Breast epithelium (tissue), 4 donors: Measurements from ENCODE around the gene FRK. TPM values are rescaled to one million over a fixed set of nuclear protein-coding genes. Genes with fewer than 3 reads are reported as not detected.

Experiments
- DNase-seq, 2 donors: peaks; one replicate each; pipeline ENCODE4 v3.0.0-alpha.2; 2019; ENCODE audit warnings: low spot score in 2 of 2
- H3K27ac ChIP-seq, 2 donors: fragments of 200-600 bp; sonication (generic) in 1 of 2; one replicate each; pipeline ENCODE4 v1.5.1; 2016 to 2019; ENCODE audit warnings: mild to moderate bottlenecking in 1 of 2
- H3K27me3 ChIP-seq, 2 donors: fragments of 200-600 bp; sonication (generic) in 1 of 2; one replicate each; pipeline versions ENCODE4 v1.5.1 to v1.6.0; 2017 to 2019; ENCODE audit warnings: control low read depth in 1 of 2, mild to moderate bottlenecking in 1 of 2
- H3K36me3 ChIP-seq: fragments of 200-600 bp; one replicate; pipeline ENCODE4 v1.5.1; 2019
- H3K4me1 ChIP-seq, 2 donors: fragments of 200-600 bp; sonication (generic); one replicate each; pipeline ENCODE4 v1.5.1; 2016 to 2019; ENCODE audit warnings: control low read depth in 1 of 2
- H3K4me3 ChIP-seq, 3 donors: fragments of 200-600 bp; sonication (generic); 1 replicate in 2 of 3; 2 replicates in 1 of 3; pipeline ENCODE4 v1.5.1; 2016 to 2019; ENCODE audit warnings: mild to moderate bottlenecking in 3 of 3, moderate library complexity in 2 of 3
- H3K9me3 ChIP-seq, 2 donors: fragments of 200-600 bp; sonication (generic) in 1 of 2; one replicate each; pipeline ENCODE4 v1.5.1; 2016 to 2019; ENCODE audit warnings: control low read depth in 1 of 2
- POLR2A ChIP-seq: fragments of 450-650 bp; IDR thresholded peaks from one replicate; pipeline ENCODE4 v1.6.1; 2016; ENCODE audit warnings: antibody characterized with exemption, mild to moderate bottlenecking, moderate library complexity
- POLR2AphosphoS5 ChIP-seq, 3 donors: sonication (generic); formaldehyde crosslinking; IDR thresholded peaks; one replicate each; pipeline ENCODE4 v1.6.1; 2017; ENCODE audit warnings: antibody characterized with exemption in 3 of 3
- intact Hi-C: fragments of 100-400 bp; cut with DNase I; formaldehyde crosslinking; loops from one replicate; pipeline ENCODE4 v1.15.1; 2023; ENCODE audit warnings: low total_unique reads
- total RNA-seq, 3 donors: library from RNA; depleted of rRNA; stranded (reverse); fragments of >200 nt; gene quantifications; one replicate each; pipeline ENCODE4 v1.1.0, GENCODE V29; 2016
- TF ChIP-seq, protein P1 (sequence below), 3 donors: fragments of 450-650 bp; IDR thresholded peaks; one replicate each; pipeline ENCODE4 v1.5.1; 2016 to 2017; ENCODE audit warnings: antibody characterized with exemption in 3 of 3, mild to moderate bottlenecking in 3 of 3, moderate library complexity in 3 of 3

The FRK gene
- total RNA-seq, 3 donors from 2014 or later = 0.64 to 10.5 (median 5.9) TPM

DNA sequence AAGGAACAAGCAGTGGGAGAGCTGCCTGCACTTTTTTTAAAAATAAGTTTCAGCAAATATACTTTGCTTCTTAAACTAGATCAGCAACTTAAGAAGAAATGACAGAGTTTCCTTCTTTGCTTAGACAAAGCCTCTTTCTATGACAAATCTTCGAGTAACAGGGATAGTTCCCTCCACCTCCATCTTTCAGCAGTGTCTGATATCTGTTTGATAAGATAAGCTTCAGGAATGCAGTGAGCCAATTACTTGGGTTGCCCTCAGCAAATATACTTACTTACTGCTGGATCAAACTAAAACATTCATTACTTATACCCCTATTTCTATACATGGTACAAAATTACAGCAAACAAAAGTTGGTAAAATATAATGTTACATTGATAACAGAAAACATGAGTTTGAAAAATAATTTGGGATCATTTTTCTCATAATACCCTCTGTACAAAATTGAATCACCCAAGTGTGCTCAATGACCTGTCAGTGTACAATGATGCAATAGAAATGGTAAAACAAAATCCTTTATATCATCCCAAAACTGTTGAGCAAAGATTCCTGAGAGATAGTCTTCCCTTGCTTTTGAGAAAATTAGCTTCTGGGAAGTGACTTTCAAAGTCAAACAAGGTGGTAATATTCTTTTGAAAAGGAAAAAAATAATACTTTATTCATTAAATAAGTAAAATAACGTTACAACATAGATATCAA is 24.5 kb downstream of the FRK start:
- no peak for DNase-seq
- Histone ChIP-seq H3K9me3 (no peaks in the 10 kb centered on the region), H3K36me3 (no peaks in the 10 kb centered on the region), H3K4me3 (no peak overlapping the region), H3K27me3 (no peaks in the 10 kb centered on the region), H3K4me1 (no peaks in the 10 kb centered on the region), H3K27ac (no peak overlapping the region)
- intact Hi-C loops = no loop called here
- no peak for TF ChIP-seq POLR2AphosphoS5 (IDR thresholded peaks at IDR 0.05)
- no peak for TF ChIP-seq POLR2A
- TF ChIP-seq, protein P1, sequence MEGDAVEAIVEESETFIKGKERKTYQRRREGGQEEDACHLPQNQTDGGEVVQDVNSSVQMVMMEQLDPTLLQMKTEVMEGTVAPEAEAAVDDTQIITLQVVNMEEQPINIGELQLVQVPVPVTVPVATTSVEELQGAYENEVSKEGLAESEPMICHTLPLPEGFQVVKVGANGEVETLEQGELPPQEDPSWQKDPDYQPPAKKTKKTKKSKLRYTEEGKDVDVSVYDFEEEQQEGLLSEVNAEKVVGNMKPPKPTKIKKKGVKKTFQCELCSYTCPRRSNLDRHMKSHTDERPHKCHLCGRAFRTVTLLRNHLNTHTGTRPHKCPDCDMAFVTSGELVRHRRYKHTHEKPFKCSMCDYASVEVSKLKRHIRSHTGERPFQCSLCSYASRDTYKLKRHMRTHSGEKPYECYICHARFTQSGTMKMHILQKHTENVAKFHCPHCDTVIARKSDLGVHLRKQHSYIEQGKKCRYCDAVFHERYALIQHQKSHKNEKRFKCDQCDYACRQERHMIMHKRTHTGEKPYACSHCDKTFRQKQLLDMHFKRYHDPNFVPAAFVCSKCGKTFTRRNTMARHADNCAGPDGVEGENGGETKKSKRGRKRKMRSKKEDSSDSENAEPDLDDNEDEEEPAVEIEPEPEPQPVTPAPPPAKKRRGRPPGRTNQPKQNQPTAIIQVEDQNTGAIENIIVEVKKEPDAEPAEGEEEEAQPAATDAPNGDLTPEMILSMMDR (IDR thresholded peaks at IDR 0.05) = no peak

DNA sequence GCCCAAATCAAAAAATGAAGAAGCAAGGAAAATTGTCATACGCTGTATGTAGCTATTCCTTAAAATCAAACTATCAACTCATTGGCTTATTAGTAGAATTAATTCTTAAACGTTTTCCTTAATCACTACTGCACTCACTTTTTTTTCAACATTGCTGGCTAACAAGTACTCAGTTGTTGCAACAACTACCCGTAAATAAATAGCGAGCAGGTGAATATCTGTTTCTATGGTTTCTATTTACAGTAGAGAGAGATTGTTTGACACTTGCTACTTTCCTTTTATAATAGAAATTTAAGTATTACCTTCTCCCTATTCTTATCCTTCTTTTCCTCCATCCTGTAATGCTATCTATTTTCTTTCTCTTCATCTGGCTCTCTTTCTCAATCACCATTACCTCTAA is 25.1 kb downstream of the FRK start:
- H3K4me1 ChIP-seq = no peaks in the 10 kb centered on the region
- intact Hi-C loops = no loop called here
- H3K9me3 ChIP-seq = no peaks in the 10 kb centered on the region
- H3K4me3 ChIP-seq = no peak overlapping the region
- TF ChIP-seq, protein P1 (IDR thresholded peaks at IDR 0.05) = no peak
- TF ChIP-seq POLR2AphosphoS5 (IDR thresholded peaks at IDR 0.05) (no peak), POLR2A (no peak)
- no peak for DNase-seq
- no peaks in the 10 kb centered on the region for H3K36me3 ChIP-seq
- no peak overlapping the region for H3K27ac ChIP-seq
- H3K27me3 ChIP-seq = no peaks in the 10 kb centered on the region

DNA sequence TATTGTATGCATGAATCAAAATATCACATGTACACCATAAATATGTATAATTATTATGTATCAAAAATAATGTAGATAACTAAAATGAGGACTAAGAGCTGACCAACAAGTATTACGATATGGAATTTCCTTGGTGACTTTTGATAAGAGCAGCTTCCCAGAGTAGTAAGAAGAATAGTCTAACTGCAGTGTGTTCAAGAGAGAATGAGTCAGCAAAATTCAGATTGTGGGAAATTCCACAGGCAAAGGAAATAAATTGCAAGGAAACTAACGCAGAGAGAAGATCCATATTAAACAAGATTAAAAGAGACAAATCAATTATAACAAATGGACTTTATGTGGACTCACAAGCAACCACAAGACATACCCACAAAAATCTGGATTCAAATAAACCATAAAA is 26.4 kb downstream of the FRK start:
- intact Hi-C loops = no loop called here
- Histone ChIP-seq H3K36me3 (no peaks in the 10 kb centered on the region), H3K9me3 (no peaks in the 10 kb centered on the region), H3K27ac (no peak overlapping the region), H3K27me3 (no peaks in the 10 kb centered on the region), H3K4me1 (no peaks in the 10 kb centered on the region), H3K4me3 (no peak overlapping the region)
- no peak for DNase-seq
- TF ChIP-seq POLR2AphosphoS5 (IDR thresholded peaks at IDR 0.05) = no peak
- TF ChIP-seq, protein P1 (IDR thresholded peaks at IDR 0.05) = no peak
- no peak for TF ChIP-seq POLR2A

DNA sequence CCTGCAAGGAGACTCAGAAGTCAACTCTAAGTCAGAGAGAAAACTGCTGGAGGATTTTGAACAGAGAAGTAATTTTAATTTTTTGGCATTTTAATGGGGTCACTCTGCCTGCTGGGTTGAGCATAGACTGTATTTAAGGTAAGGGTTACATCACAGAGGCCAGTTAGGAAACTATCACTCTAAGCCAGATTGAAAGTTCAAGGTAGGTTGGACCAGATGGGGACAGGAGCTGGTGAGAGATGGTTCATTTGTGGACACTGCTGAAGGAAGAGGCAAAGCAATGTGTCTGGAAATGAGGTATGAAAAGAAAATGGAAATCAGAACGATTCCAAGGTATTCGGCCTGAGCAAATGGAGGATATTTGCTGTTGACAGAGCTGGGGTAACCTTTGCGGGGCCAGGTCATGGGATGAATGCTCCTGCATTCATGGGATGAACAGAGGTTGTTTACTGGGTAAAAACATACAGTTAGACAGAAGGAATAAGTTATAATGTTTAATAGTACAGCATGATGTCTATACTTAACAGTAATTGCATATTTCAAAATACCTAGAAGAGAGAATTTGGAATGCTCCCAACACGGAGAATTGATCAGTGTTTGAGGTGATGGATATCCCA is 26.9 kb downstream of the FRK start:
- DNase-seq = no peak
- Histone ChIP-seq H3K36me3 (no peaks in the 10 kb centered on the region), H3K4me3 (no peak overlapping the region), H3K9me3 (no peaks in the 10 kb centered on the region), H3K27me3 (no peaks in the 10 kb centered on the region), H3K4me1 (no peaks in the 10 kb centered on the region), H3K27ac (no peak overlapping the region)
- intact Hi-C loops = no loop called here
- TF ChIP-seq POLR2AphosphoS5 (IDR thresholded peaks at IDR 0.05) (no peak), POLR2A (no peak)
- TF ChIP-seq, protein P1 (IDR thresholded peaks at IDR 0.05) = no peak

DNA sequence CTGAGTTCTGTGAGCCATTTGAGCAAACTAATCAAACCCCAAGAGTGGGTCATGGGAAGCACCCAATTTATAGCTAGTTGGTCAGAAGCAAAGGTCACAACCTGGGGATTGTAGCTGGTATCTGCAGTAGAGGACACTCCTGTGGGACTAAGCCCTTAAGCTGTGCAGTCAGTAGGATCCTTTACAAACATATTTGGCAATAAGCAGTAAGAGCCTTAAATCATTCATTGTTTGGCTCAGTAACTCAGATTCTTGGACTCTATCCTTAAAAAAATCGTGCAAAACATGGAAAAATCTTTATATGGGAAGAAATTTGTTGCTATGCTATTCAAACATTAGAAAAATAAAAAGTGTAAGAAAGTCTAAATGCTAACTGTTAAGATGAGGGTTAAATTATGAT is 29.9 kb downstream of the FRK start:
- no peaks in the 10 kb centered on the region for H3K9me3 ChIP-seq
- intact Hi-C loops = no loop called here
- no peak overlapping the region for H3K4me3 ChIP-seq
- TF ChIP-seq POLR2A = no peak
- DNase-seq = no peak
- no peak overlapping the region for H3K27ac ChIP-seq
- H3K4me1 ChIP-seq = no peaks in the 10 kb centered on the region
- no peaks in the 10 kb centered on the region for H3K36me3 ChIP-seq
- H3K27me3 ChIP-seq = no peaks in the 10 kb centered on the region
